LNCaP clone FGC (cell line): Measurements from ENCODE around the gene LAMC1.

Experiments
- DNase-seq: peaks from one replicate; pipeline ENCODE4 v3.0.0-alpha.2; 2011; ENCODE audit warnings: low read depth
- H3K4me3 ChIP-seq: 2 replicates; pipeline ENCODE4 v1.5.1; 2011; ENCODE audit warnings: mild to moderate bottlenecking, low read depth, low read length, control low read depth
- TF ChIP-seq, protein P1 (sequence below): IDR thresholded peaks from 2 replicates; pipeline ENCODE4 v1.5.1; 2012; ENCODE audit warnings: mild to moderate bottlenecking; ENCODE audit not compliant: control insufficient read depth, insufficient read depth; ENCODE audit errors: extremely low read depth

LAMC1 gene

GRCh38 chr1:183096351-183096750 lies 73.1 kb downstream of the LAMC1 start:
- no peak for DNase-seq
- no peak overlapping the region for H3K4me3 ChIP-seq
- TF ChIP-seq, protein P1, sequence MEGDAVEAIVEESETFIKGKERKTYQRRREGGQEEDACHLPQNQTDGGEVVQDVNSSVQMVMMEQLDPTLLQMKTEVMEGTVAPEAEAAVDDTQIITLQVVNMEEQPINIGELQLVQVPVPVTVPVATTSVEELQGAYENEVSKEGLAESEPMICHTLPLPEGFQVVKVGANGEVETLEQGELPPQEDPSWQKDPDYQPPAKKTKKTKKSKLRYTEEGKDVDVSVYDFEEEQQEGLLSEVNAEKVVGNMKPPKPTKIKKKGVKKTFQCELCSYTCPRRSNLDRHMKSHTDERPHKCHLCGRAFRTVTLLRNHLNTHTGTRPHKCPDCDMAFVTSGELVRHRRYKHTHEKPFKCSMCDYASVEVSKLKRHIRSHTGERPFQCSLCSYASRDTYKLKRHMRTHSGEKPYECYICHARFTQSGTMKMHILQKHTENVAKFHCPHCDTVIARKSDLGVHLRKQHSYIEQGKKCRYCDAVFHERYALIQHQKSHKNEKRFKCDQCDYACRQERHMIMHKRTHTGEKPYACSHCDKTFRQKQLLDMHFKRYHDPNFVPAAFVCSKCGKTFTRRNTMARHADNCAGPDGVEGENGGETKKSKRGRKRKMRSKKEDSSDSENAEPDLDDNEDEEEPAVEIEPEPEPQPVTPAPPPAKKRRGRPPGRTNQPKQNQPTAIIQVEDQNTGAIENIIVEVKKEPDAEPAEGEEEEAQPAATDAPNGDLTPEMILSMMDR, result no peak

DNA sequence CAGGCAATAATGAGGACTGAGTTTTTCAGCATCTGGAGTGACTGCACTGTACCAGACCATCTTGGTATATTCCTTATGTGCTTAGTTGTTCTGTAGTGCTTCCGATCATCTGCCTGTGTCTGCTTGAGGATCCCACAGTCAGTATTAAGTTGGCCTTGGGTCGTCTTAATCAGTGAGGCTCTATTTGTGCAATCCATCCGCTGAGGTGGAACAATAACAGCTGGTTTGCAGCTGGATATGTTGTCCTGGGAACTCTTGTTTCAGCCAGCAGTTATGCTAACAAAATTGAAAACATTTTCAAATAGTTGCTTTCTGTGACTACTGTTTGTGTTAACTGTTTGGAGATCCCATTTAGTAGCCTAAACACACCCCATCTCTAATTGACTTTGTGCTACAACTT lies 73.7 kb downstream of the LAMC1 start:
- H3K4me3 ChIP-seq, result no peak overlapping the region
- TF ChIP-seq, protein P1, result no peak
- DNase-seq, result no peak

DNA sequence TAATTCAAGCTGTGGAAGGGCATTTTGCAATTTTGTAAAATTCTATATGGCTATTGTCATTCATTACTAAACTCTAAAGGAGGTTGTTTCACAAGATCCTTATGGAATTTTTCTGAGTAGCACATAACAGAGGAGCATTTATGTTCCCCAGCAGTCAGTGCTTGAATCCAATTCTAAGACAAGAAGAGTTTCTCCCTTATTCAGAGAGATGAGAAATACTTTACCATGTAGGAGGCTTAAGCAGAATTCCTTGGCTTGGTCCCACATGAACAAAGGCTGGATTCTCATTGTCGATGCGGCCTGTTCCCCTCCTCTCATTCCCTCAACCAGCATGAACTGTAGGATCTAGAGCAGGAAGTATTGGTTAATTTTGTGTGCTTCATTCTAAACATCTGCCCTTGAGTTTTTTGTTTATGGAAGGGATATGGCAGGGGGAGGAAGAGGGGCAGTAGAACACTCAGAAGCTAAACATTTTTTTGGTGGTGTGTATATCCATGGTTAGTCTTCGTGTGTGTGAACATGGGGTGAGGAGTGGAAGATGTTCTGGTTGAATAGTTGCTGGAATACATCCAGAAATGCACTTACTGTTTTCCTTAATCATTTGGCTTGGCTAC lies 74.3 kb downstream of the LAMC1 start:
- TF ChIP-seq, protein P1, result no peak
- no peak overlapping the region for H3K4me3 ChIP-seq
- DNase-seq, result no peak

- TF ChIP-seq, protein P1, result no peak
- no peak overlapping the region for H3K4me3 ChIP-seq
- DNase-seq, result no peak
Observed at GRCh38 chr1:183098317-183098716, 75.1 kb downstream of the LAMC1 start.

- TF ChIP-seq, protein P1, result no peak
- H3K4me3 ChIP-seq, result no peak overlapping the region
- DNase-seq, result no peak
Observed at GRCh38 chr1:183100361-183100974, 77.2 kb downstream of the LAMC1 start.

GRCh38 chr1:183101081-183101480 lies 77.9 kb downstream of the LAMC1 start:
- TF ChIP-seq, protein P1, result no peak
- no peak for DNase-seq
- H3K4me3 ChIP-seq, result no peak overlapping the region

DNA sequence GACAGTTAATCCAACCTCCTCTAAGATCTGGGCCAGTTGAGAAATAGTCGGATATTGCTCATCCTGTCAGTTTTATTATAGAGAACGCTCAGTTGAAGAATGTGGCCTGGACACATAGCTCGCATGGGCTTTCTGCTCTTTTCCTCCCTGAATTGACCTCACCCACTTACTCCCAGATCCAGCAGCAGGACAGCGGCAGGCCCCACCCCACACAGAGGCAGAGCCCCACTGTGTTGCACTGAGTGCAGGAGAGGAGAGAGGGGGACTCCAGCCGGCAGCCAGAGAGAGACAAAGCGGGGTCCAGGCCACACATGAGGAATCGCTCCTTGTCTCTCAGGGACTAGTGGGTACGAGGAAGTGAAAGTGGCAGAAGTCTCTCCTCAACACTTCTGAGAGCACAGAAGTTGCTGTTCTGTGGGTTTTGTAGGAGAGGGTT lies 78.6 kb downstream of the LAMC1 start:
- TF ChIP-seq, protein P1, result no peak
- no peak overlapping the region for H3K4me3 ChIP-seq
- DNase-seq, result no peak
